HepG2 (cell line): ENCODE measurements around the gene EXOSC7. TPM values are rescaled to one million over a fixed set of nuclear protein-coding genes. Genes with fewer than 3 reads are reported as not detected.

Experiments used
- ATAC-seq: fragments of 200-7000 bp; cut with Tn5 transposase; 3 replicates; pipeline ENCODE4 v1.9.1; 2020; ENCODE audit warnings: mild to moderate bottlenecking, moderate library complexity
- BruUV-seq: library from RNA; stranded (reverse); fragments of 400-500 nt; replicated peaks from 2 replicates; lab custom pipeline; 2021; lab: Mats Ljungman, UMichigan
- CTCF ChIA-PET: fragments of 300-600 bp; formaldehyde crosslinking; extraction: SDS; loops from one replicate; lab custom pipeline; 2021; ENCODE audit warnings: low total read pairs, inconsistent platforms, low intra/inter-chr PET ratio; lab: Yijun Ruan, JAX
- POLR2A ChIA-PET: fragments of 350-600 bp; sonication (Branson Sonifier 250); formaldehyde crosslinking; loops from one replicate; lab custom pipeline; 2020; ENCODE audit warnings: antibody characterized with exemption, inconsistent platforms; lab: Yijun Ruan, JAX
- DNase-seq: peaks from one replicate; pipeline ENCODE4 v3.0.0-alpha.2; 2015; ENCODE audit warnings: low spot score
- FAIRE-seq: peaks from 3 replicates; lab custom pipeline; 2011; peaks lifted over from hg19 to GRCh38; lab: Jason Lieb, UNC
- H2AFZ ChIP-seq: one replicate; pipeline ENCODE4 v1.6.1; 2011; ENCODE audit warnings: low read length, inconsistent platforms
- H3K27ac ChIP-seq: fragments of 300-600 bp; 3 replicates; pipeline ENCODE4 v1.8.0; 2011; ENCODE audit warnings: mixed run types, mild to moderate bottlenecking, mixed read lengths, low read length, inconsistent platforms; ENCODE audit not compliant: insufficient read depth; ENCODE audit errors: extremely low read length
- H3K27me3 ChIP-seq, 2 experiments: fragments of 200-600 bp in 1 of 2; 2 replicates in 1 of 2; 3 replicates in 1 of 2; pipeline versions ENCODE4 v1.6.0 to v1.8.0; 2011; ENCODE audit warnings: low read length in 2 of 2, mild to moderate bottlenecking in 2 of 2, moderate library complexity in 2 of 2, inconsistent platforms in 1 of 2; ENCODE audit not compliant: insufficient read depth in 2 of 2, control insufficient read depth in 1 of 2
- H3K36me3 ChIP-seq, 2 experiments: fragments of 200-600 bp in 1 of 2; replicated peaks in 1 of 2; 2 replicates in 1 of 2; 3 replicates in 1 of 2; pipeline versions ENCODE4 v1.5.1 to v1.8.0; 2011; ENCODE audit warnings: low read length in 2 of 2, inconsistent platforms in 1 of 2; ENCODE audit not compliant: insufficient read depth in 2 of 2, control insufficient read depth in 1 of 2
- H3K4me1 ChIP-seq: 2 replicates; pipeline ENCODE4 v1.5.1; 2012; ENCODE audit warnings: low read length, inconsistent platforms; ENCODE audit not compliant: insufficient read depth
- H3K4me2 ChIP-seq: 2 replicates; pipeline ENCODE4 v1.6.0; 2011; ENCODE audit warnings: low read depth, low read length, inconsistent platforms
- H3K4me3 ChIP-seq, 3 experiments: fragments of 200-600 bp in 1 of 3; sonication (generic), shearing (Covaris generic) in 1 of 3; replicated peaks in 1 of 3; 2 replicates each; pipeline ENCODE4 v1.5.1; 2011 to 2016; ENCODE audit warnings: low read length in 3 of 3, inconsistent platforms in 2 of 3, low read depth in 2 of 3, mild to moderate bottlenecking in 2 of 3, control low read depth in 1 of 3, mixed read lengths in 1 of 3; ENCODE audit not compliant: insufficient read depth in 1 of 3
- H3K79me2 ChIP-seq: one replicate; pipeline ENCODE4 v1.6.1; 2011; ENCODE audit warnings: low read length, inconsistent platforms; ENCODE audit not compliant: insufficient read depth
- H3K9ac ChIP-seq: 2 replicates; pipeline ENCODE4 v1.6.0; 2011; ENCODE audit warnings: mild to moderate bottlenecking, low read depth, low read length, inconsistent platforms; ENCODE audit not compliant: insufficient read depth
- H3K9me3 ChIP-seq: 2 replicates; pipeline ENCODE4 v1.5.1; 2012; ENCODE audit warnings: mild to moderate bottlenecking, low read length
- H4K20me1 ChIP-seq: 2 replicates; pipeline ENCODE4 v1.6.0; 2011; ENCODE audit warnings: inconsistent platforms, mild to moderate bottlenecking, low read length, moderate library complexity; ENCODE audit not compliant: insufficient read depth
- ATF5 ChIP-seq: sonication (generic); formaldehyde crosslinking; IDR thresholded peaks from 2 replicates; pipeline ENCODE4 v1.4.0; 2020; ENCODE audit warnings: mild to moderate bottlenecking, low read depth, missing genetic modification reagents
- IKZF4 ChIP-seq: sonication (generic); formaldehyde crosslinking; IDR thresholded peaks from 2 replicates; pipeline ENCODE4 v1.5.1; 2020; ENCODE audit warnings: borderline replicate concordance, mild to moderate bottlenecking, low read depth, missing genetic modification reagents; ENCODE audit errors: not compliant biosample characterization
- JUNB ChIP-seq: sonication (generic); formaldehyde crosslinking; IDR thresholded peaks from 2 replicates; pipeline ENCODE4 v1.8.0; 2022; ENCODE audit warnings: missing genetic modification reagents, mild to moderate bottlenecking, borderline replicate concordance
- ZFAT ChIP-seq: sonication (generic); formaldehyde crosslinking; conservative IDR thresholded peaks from 2 replicates; pipeline ENCODE4 v1.8.1; 2023; ENCODE audit warnings: missing genetic modification reagents, inconsistent platforms
- ZNF510 ChIP-seq: sonication (generic); formaldehyde crosslinking; IDR thresholded peaks from 2 replicates; pipeline ENCODE4 v1.4.0; 2020; ENCODE audit warnings: low read depth, mild to moderate bottlenecking, missing genetic modification reagents
- ZNF567 ChIP-seq: sonication (generic); formaldehyde crosslinking; IDR thresholded peaks from 2 replicates; pipeline ENCODE4 v1.8.1; 2023; ENCODE audit warnings: mild to moderate bottlenecking, missing genetic modification reagents, borderline replicate concordance
- ZNF652 ChIP-seq: IDR thresholded peaks from 2 replicates; pipeline ENCODE4 v1.6.1; 2016; ENCODE audit warnings: low read depth, borderline replicate concordance
- ZNF816 ChIP-seq: sonication (generic); formaldehyde crosslinking; IDR thresholded peaks from 2 replicates; pipeline ENCODE4 v1.8.0; 2022; ENCODE audit warnings: missing genetic modification reagents, mild to moderate bottlenecking, borderline replicate concordance
- WGBS: methylation state at CpG from one replicate; pipeline ENCODE4 v1.1.6; 2017; ENCODE audit warnings: low lambda C conversion rate; 5-methylcytosine and 5-hydroxymethylcytosine counted together
- in situ Hi-C: cut with HindIII; loops from 2 replicates; pipeline ENCODE4 v1.10.0; 2017; ENCODE audit warnings: low pct_unique_long_range_greater_than_20kb; ENCODE audit not compliant: extremely low pct_ligation_motif_present
- intact Hi-C: fragments of 100-400 bp; cut with micrococcal nuclease; formaldehyde crosslinking; loops from one replicate; pipeline ENCODE4 v1.10.0; 2022; ENCODE audit not compliant: unreplicated experiment
- polyA plus RNA-seq, 8 experiments: library from polyadenylated mRNA; depleted of rRNA in 3 of 8; stranded (reverse) in 7 of 8; unstranded in 1 of 8; fragments of >200 nt; fragmentation: Illumina TruSeq in 4 of 8; extraction: Trizol in 4 of 8; gene quantifications; 2 replicates each; pipeline versions ENCODE4 v1.2.1 to v1.2.3, GENCODE V29; 2011 to 2016; ENCODE audit warnings: low read depth in 4 of 8, missing spikeins in 1 of 8, mixed read lengths in 1 of 8; ENCODE audit not compliant: insufficient read depth in 1 of 8
- total RNA-seq, 5 experiments: library from RNA; depleted of rRNA; stranded (reverse); fragments of >200 nt; fragmentation: Illumina TruSeq; extraction: Trizol; gene quantifications; 2 replicates each; pipeline ENCODE4 v1.2.3, GENCODE V29; 2016; ENCODE audit warnings: low read depth in 1 of 5
- TF ChIP-seq, protein P1 (sequence below): fragments of 450-650 bp; IDR thresholded peaks from 2 replicates; pipeline ENCODE4 v1.6.1; 2017; ENCODE audit warnings: mild to moderate bottlenecking

Gene EXOSC7
- total and polyA plus RNA-seq, 2 of the 13 experiments (the other 11 are each of a cell fraction or from before 2014, with no cell fraction given): 68.3 to 74.7 TPM

- Histone ChIP-seq H4K20me1 (no peaks in the 10 kb centered on the region), H3K27me3 (peaks cover 1 to 25% of the 10 kb centered on the region in 2 experiments; a peak in 2 of 5 replicates), H3K9me3 (no peaks in the 10 kb centered on the region), H3K9ac (no peak overlapping the region), H3K27ac (no peak overlapping the region), H3K4me1 (no peaks in the 10 kb centered on the region), H3K79me2 (no peaks in the 10 kb centered on the region), H2AFZ (no peak overlapping the region), H3K36me3 (no peaks in the 10 kb centered on the region), H3K4me3 (no peak overlapping the region), H3K4me2 (no peak overlapping the region)
- FAIRE-seq: no peak
- intact Hi-C loops: no loop called here
- TF ChIP-seq, protein P1, sequence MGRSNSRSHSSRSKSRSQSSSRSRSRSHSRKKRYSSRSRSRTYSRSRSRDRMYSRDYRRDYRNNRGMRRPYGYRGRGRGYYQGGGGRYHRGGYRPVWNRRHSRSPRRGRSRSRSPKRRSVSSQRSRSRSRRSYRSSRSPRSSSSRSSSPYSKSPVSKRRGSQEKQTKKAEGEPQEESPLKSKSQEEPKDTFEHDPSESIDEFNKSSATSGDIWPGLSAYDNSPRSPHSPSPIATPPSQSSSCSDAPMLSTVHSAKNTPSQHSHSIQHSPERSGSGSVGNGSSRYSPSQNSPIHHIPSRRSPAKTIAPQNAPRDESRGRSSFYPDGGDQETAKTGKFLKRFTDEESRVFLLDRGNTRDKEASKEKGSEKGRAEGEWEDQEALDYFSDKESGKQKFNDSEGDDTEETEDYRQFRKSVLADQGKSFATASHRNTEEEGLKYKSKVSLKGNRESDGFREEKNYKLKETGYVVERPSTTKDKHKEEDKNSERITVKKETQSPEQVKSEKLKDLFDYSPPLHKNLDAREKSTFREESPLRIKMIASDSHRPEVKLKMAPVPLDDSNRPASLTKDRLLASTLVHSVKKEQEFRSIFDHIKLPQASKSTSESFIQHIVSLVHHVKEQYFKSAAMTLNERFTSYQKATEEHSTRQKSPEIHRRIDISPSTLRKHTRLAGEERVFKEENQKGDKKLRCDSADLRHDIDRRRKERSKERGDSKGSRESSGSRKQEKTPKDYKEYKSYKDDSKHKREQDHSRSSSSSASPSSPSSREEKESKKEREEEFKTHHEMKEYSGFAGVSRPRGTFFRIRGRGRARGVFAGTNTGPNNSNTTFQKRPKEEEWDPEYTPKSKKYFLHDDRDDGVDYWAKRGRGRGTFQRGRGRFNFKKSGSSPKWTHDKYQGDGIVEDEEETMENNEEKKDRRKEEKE: no peak
- TF ChIP-seq JUNB (CRISPR knock-in tag): no peak
- TF ChIP-seq ZNF816 (CRISPR knock-in tag): no peak
- TF ChIP-seq ZNF652 (CRISPR knock-in tag): no peak
- no peak for TF ChIP-seq ZFAT (CRISPR knock-in tag)
- TF ChIP-seq ATF5 (CRISPR knock-in tag): no peak
- no peak for TF ChIP-seq ZNF567 (CRISPR knock-in tag)
- TF ChIP-seq IKZF4: no peak
- TF ChIP-seq ZNF510 (CRISPR knock-in tag): no peak
- no peak for ATAC-seq
- in situ Hi-C loops: loop anchor here (25.0 kb wide), 1 partner anchor 439 kb away; no protein-coding TSS in a partner anchor
- POLR2A ChIA-PET: no interaction called here
- 0% methylated on average over 1 of the region's 4 CpGs for WGBS
- CTCF ChIA-PET: no interaction called here
- no TSS peak for BruUV-seq
- DNase-seq: no peak
These were observed 72.2 kb downstream of the EXOSC7 start for GRCh38 chr3:45048244-45048643.
